ENCODE data around the gene HCN2. TPM values are rescaled to one million over a fixed set of nuclear protein-coding genes. Genes with fewer than 3 reads are reported as not detected.

The HCN2 gene
- total and polyA plus RNA-seq, 2 of the 13 experiments (the other 11 are each of a cell fraction or from before 2014, with no cell fraction given), result 0.01 TPM; not detected in 1

- TF ChIP-seq ZNF589 (CRISPR knock-in tag; conservative IDR thresholded peaks at IDR 0.05) (0 out of 2 replicates have a peak, but pooled peaks have one; percentile 63), ZFP62 (CRISPR knock-in tag; IDR thresholded peaks at IDR 0.05) (peak; percentile 55; the same call in 1 of the 2 replicates), MTF2 (CRISPR knock-in tag; IDR thresholded peaks at IDR 0.05; ENCODE audit: borderline replicate concordance) (no peak), JDP2 (CRISPR knock-in tag; IDR thresholded peaks at IDR 0.05; ENCODE audit: borderline replicate concordance) (no peak), ARNTL (CRISPR knock-in tag; IDR thresholded peaks at IDR 0.05) (no peak), NONO (IDR thresholded peaks at IDR 0.05) (no peak), NONO (CRISPR knock-in tag; conservative IDR thresholded peaks at IDR 0.05) (peak; percentile 89), ZBTB26 (CRISPR knock-in tag; IDR thresholded peaks at IDR 0.05; ENCODE audit: borderline replicate concordance) (no peak; the same call in 1 of the 2 replicates), HES4 (CRISPR knock-in tag; IDR thresholded peaks at IDR 0.05; ENCODE audit: borderline replicate concordance) (no peak), EEA1 (CRISPR knock-in tag; IDR thresholded peaks at IDR 0.05; ENCODE audit: borderline replicate concordance) (0 out of 2 replicates have a peak, but pooled peaks have one; percentile 67), ZNF296 (CRISPR knock-in tag; conservative IDR thresholded peaks at IDR 0.05) (no peak), TRIM24 (CRISPR knock-in tag; IDR thresholded peaks at IDR 0.05) (no peak), ZBTB21 (CRISPR knock-in tag; IDR thresholded peaks at IDR 0.05) (no peak; the same call in 1 of the 2 replicates), ZSCAN22 (CRISPR knock-in tag; IDR thresholded peaks at IDR 0.05) (no peak; the same call in 1 of the 2 replicates), DNMT3B (CRISPR knock-in tag; conservative IDR thresholded peaks at IDR 0.05) (no peak), AFF4 (CRISPR knock-in tag; IDR thresholded peaks at IDR 0.05) (no peak), CSRNP2 (CRISPR knock-in tag; conservative IDR thresholded peaks at IDR 0.05; ENCODE audit: low read depth) (no peak), ZGPAT (CRISPR knock-in tag; IDR thresholded peaks at IDR 0.05) (peak; percentile 93), NFYB (CRISPR knock-in tag; IDR thresholded peaks at IDR 0.05) (no peak), KDM1A (CRISPR knock-in tag; IDR thresholded peaks at IDR 0.05) (no peak), ZNF350 (CRISPR knock-in tag; IDR thresholded peaks at IDR 0.05; ENCODE audit: borderline replicate concordance, low read depth) (peak; percentile 87), CC2D1A (CRISPR knock-in tag; IDR thresholded peaks at IDR 0.05) (no peak), ZNF672 (CRISPR knock-in tag; IDR thresholded peaks at IDR 0.05) (0 out of 2 replicates have a peak, but pooled peaks have one; percentile 72), KAT2B (IDR thresholded peaks at IDR 0.05; ENCODE audit: borderline replicate concordance, low read depth, low read length) (no peak)
Measured at GRCh38 chr19:660793-661426, 71.2 kb downstream of the HCN2 start (continued).

Measured in HepG2 (cell line).